PC-3 (cell line): Measurements from ENCODE around the gene TTC23. TPM values are rescaled to one million over a fixed set of nuclear protein-coding genes. Genes with fewer than 3 reads are reported as not detected.

Experiments used
- ATAC-seq: fragments of 200-7000 bp; cut with Tn5 transposase; 2 replicates; pipeline ENCODE4 v1.9.1; 2020; ENCODE audit warnings: mild to moderate bottlenecking, moderate library complexity
- BruUV-seq: library from RNA; stranded (reverse); fragments of 400-500 nt; replicated peaks from 2 replicates; lab custom pipeline; 2021; lab: Mats Ljungman, UMichigan
- CTCF ChIA-PET: fragments of 300-600 bp; sonication (Branson Sonifier 250); formaldehyde crosslinking; loops from one replicate; lab custom pipeline; 2022; ENCODE audit warnings: antibody characterized with exemption; lab: Charles Lee
- POLR2A ChIA-PET: fragments of 300-600 bp; sonication (Branson Sonifier 250); formaldehyde crosslinking; loops from one replicate; lab custom pipeline; 2022; ENCODE audit warnings: antibody characterized with exemption; ENCODE audit not compliant: unreplicated experiment; lab: Charles Lee
- DNase-seq: peaks from one replicate; pipeline ENCODE4 v3.0.0-alpha.2; 2015
- H2AFZ ChIP-seq: fragments of 300-600 bp; sonication (generic); 2 replicates; pipeline ENCODE4 v1.6.0; 2016; ENCODE audit warnings: antibody characterized with exemption, low read length
- H3F3A ChIP-seq: fragments of 300-600 bp; sonication (generic); one replicate; pipeline ENCODE4 v1.6.0; 2017; ENCODE audit warnings: antibody characterized with exemption, low read length, control low read depth, mild to moderate bottlenecking; ENCODE audit not compliant: unreplicated experiment
- H3K27ac ChIP-seq: fragments of 300-600 bp; sonication (generic); 2 replicates; pipeline ENCODE4 v1.5.1; 2016; ENCODE audit warnings: mild to moderate bottlenecking, low read length
- H3K27me3 ChIP-seq: fragments of 300-600 bp; sonication (generic); 2 replicates; pipeline ENCODE4 v1.6.1; 2016; ENCODE audit warnings: low read length, mixed read lengths
- H3K36me3 ChIP-seq: fragments of 300-600 bp; sonication (generic); 2 replicates; pipeline ENCODE4 v1.6.1; 2016; ENCODE audit warnings: low read depth, mixed run types, low read length, mixed read lengths
- H3K4me1 ChIP-seq: fragments of 300-600 bp; sonication (generic); 2 replicates; pipeline ENCODE4 v1.5.1; 2016; ENCODE audit warnings: low read length; ENCODE audit not compliant: insufficient read depth
- H3K4me2 ChIP-seq: fragments of 300-600 bp; sonication (generic); 2 replicates; pipeline ENCODE4 v1.6.0; 2016; ENCODE audit warnings: low read length
- H3K4me3 ChIP-seq: fragments of 300-600 bp; sonication (generic); 2 replicates; pipeline ENCODE4 v1.5.1; 2016; ENCODE audit warnings: mild to moderate bottlenecking, low read length, mixed read lengths
- H3K79me2 ChIP-seq: fragments of 300-600 bp; sonication (generic); 2 replicates; pipeline ENCODE4 v1.6.1; 2017; ENCODE audit warnings: low read length, mixed read lengths
- H3K9ac ChIP-seq: fragments of 300-600 bp; sonication (generic); 2 replicates; pipeline ENCODE4 v1.6.0; 2016; ENCODE audit warnings: mild to moderate bottlenecking, low read length
- H3K9me2 ChIP-seq: fragments of 300-600 bp; sonication (generic); replicated peaks from 2 replicates; pipeline ENCODE4 v1.6.1; 2016; ENCODE audit warnings: mixed run types, low read length, mixed read lengths
- H3K9me3 ChIP-seq: fragments of 300-600 bp; sonication (generic); 2 replicates; pipeline ENCODE4 v1.6.1; 2016; ENCODE audit warnings: low read length, mixed read lengths
- H4K20me1 ChIP-seq: fragments of 300-600 bp; sonication (generic); 2 replicates; pipeline ENCODE4 v1.6.1; 2016; ENCODE audit warnings: low read length, mixed read lengths
- EZH2 ChIP-seq: fragments of 300-600 bp; sonication (generic); IDR thresholded peaks from one replicate; pipeline ENCODE4 v1.6.1; 2017; ENCODE audit warnings: antibody characterized with exemption, mild to moderate bottlenecking, low read length; ENCODE audit not compliant: unreplicated experiment
- EZH2phosphoT487 ChIP-seq: fragments of 300-600 bp; sonication (generic); IDR thresholded peaks from 2 replicates; pipeline ENCODE4 v1.6.1; 2018; ENCODE audit warnings: mild to moderate bottlenecking, antibody characterized with exemption, low read length, borderline replicate concordance
- intact Hi-C: fragments of 100-400 bp; cut with micrococcal nuclease; formaldehyde crosslinking; loops from 2 replicates; pipeline ENCODE4 v1.9.0; 2023
- total RNA-seq: library from RNA; depleted of rRNA; stranded (reverse); fragments of >200 nt; gene quantifications from 2 replicates; pipeline ENCODE4 v1.2.3, GENCODE V29; 2014
- TF ChIP-seq, protein P1 (sequence below): fragments of 300-600 bp; sonication (generic); conservative IDR thresholded peaks from 2 replicates; pipeline ENCODE4 v1.5.1; 2017; ENCODE audit warnings: antibody characterized with exemption, low read depth, mild to moderate bottlenecking, low read length

Gene TTC23
- total RNA-seq, 1 experiment from 2014 or later, result 10.4 TPM

DNA sequence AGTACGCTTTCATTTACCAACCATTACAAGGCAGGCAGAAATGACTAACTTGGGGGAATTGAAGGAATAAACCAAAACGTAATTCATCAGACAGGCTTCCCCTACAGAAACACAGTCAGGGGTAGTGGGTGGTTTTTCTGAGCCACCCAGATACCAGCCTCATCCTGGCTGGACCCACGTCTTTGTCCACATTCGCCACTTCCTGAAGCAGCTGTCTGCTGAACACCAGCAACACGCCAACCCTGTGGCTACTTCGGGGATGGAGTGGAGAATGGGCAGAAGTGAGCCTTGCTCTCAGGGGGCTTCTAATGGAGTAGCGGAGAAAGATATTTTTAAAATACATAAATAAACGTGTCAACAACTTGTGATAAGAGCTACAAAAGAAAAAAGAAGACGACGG, 104.4 kb downstream of the TTC23 start:
- no peak overlapping the region for H3K4me3 ChIP-seq
- H3K36me3 ChIP-seq, result no peaks in the 10 kb centered on the region
- H3K4me1 ChIP-seq, result no peaks in the 10 kb centered on the region
- TF ChIP-seq EZH2, result no peak
- TF ChIP-seq EZH2phosphoT487, result no peak
- TF ChIP-seq, protein P1, sequence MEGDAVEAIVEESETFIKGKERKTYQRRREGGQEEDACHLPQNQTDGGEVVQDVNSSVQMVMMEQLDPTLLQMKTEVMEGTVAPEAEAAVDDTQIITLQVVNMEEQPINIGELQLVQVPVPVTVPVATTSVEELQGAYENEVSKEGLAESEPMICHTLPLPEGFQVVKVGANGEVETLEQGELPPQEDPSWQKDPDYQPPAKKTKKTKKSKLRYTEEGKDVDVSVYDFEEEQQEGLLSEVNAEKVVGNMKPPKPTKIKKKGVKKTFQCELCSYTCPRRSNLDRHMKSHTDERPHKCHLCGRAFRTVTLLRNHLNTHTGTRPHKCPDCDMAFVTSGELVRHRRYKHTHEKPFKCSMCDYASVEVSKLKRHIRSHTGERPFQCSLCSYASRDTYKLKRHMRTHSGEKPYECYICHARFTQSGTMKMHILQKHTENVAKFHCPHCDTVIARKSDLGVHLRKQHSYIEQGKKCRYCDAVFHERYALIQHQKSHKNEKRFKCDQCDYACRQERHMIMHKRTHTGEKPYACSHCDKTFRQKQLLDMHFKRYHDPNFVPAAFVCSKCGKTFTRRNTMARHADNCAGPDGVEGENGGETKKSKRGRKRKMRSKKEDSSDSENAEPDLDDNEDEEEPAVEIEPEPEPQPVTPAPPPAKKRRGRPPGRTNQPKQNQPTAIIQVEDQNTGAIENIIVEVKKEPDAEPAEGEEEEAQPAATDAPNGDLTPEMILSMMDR, result no peak
- POLR2A ChIA-PET, result no interaction called here
- H3K9me2 ChIP-seq, result no peaks in the 10 kb centered on the region
- H4K20me1 ChIP-seq, result no peaks in the 10 kb centered on the region
- H3K79me2 ChIP-seq, result no peaks in the 10 kb centered on the region
- no peaks in the 10 kb centered on the region for H3F3A ChIP-seq
- no peak overlapping the region for H3K4me2 ChIP-seq
- intact Hi-C loops, result no loop called here
- H3K27ac ChIP-seq, result no peak overlapping the region
- H2AFZ ChIP-seq, result no peak overlapping the region
- BruUV-seq, result no TSS peak
- CTCF ChIA-PET, result no interaction called here
- no peak overlapping the region for H3K9ac ChIP-seq
- H3K27me3 ChIP-seq, result no peaks in the 10 kb centered on the region
- DNase-seq, result no peak
- no peak for ATAC-seq
- H3K9me3 ChIP-seq, result no peaks in the 10 kb centered on the region

DNA sequence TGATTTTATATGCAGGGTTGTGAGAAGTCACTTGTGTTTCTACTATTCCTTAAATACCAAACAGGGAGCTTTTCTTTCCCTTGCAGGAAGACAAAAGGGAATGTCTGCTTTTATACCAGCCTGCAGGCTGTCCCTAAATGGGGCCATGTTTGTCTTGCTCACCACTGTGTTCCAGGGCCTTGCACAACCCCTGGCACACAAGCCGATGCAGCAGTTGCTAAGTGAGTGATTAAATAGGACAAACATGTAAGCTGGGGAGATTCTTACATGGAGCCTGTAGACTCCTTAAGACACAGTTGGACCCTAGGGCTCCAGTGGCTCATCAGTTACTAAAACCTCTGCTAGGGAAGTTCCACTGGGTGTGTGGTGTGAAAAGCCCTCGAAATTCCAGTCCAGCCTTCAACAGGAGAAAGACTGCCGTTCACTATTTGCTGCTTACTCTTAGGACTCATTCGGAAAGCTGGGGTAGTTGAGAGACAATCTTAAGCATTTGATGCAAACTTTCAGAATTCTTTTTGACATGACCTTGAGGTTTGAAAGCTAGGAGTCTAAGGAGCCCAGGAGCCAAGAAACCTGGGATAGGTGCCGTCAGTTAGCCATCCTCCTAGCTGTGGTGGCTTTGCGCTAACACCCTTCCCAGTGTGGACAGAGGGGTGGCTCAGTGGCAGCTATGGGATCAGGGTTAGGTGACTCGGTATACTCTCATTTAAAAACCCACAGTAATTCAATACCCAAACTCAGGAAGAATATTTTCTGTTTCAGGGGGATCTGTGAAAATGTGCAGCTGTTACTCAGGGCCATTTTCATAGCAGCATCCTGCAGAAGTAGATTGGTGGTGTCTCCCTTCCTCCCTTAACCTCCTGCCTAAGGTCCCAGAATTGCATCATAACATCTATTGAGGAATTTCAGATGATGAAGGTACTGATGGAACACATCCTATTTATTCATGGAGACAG, 105.4 kb downstream of the TTC23 start:
- Histone ChIP-seq H3F3A (no peaks in the 10 kb centered on the region), H3K4me3 (no peak overlapping the region), H3K9me2 (no peaks in the 10 kb centered on the region), H3K36me3 (no peaks in the 10 kb centered on the region), H3K27me3 (no peaks in the 10 kb centered on the region), H3K4me1 (no peaks in the 10 kb centered on the region), H3K9ac (no peak overlapping the region), H3K27ac (no peak overlapping the region), H3K9me3 (no peaks in the 10 kb centered on the region), H4K20me1 (no peaks in the 10 kb centered on the region), H3K79me2 (no peaks in the 10 kb centered on the region), H2AFZ (no peak overlapping the region), H3K4me2 (no peak overlapping the region)
- DNase-seq, result no peak
- no peak for ATAC-seq
- intact Hi-C loops, result no loop called here
- ChIA-PET POLR2A (no interaction called here), CTCF (no interaction called here)
- BruUV-seq, result no TSS peak
- TF ChIP-seq, protein P1, result no peak
- no peak for TF ChIP-seq EZH2
- no peak for TF ChIP-seq EZH2phosphoT487

DNA sequence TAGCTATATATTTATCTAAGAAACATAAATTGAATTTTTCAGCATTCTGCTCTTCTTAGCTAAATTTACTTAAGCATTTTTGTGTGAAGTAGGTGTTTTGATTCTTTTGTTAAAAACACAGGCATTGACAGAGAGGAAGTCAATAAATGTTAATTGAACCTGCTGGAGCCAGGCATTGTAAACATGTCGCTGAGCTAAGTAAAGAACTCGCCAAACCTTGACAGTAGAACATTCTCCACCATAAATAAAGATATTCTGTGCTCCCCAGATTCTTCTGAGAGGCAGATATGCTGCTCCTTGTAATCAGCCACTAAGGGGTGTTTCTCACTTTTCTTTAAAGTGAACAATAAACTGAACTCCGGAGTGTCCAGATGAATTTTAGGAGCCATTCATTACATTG, 106.1 kb downstream of the TTC23 start:
- H3K27me3 ChIP-seq, result no peaks in the 10 kb centered on the region
- BruUV-seq, result no TSS peak
- no peak for ATAC-seq

More for the DNA sequence above, 106.1 kb downstream of the TTC23 start:
- no peak for DNase-seq
- Histone ChIP-seq H4K20me1 (no peaks in the 10 kb centered on the region), H3K4me3 (no peak overlapping the region), H3K36me3 (no peaks in the 10 kb centered on the region), H3K27ac (no peak overlapping the region), H3K9me2 (no peaks in the 10 kb centered on the region), H2AFZ (no peak overlapping the region), H3K4me2 (no peak overlapping the region), H3K79me2 (no peaks in the 10 kb centered on the region), H3K9ac (no peak overlapping the region), H3K4me1 (no peaks in the 10 kb centered on the region), H3F3A (no peaks in the 10 kb centered on the region), H3K9me3 (no peaks in the 10 kb centered on the region)
- CTCF ChIA-PET, result no interaction called here
- TF ChIP-seq, protein P1, result no peak
- TF ChIP-seq EZH2phosphoT487 (no peak), EZH2 (no peak)
- intact Hi-C loops, result no loop called here
- POLR2A ChIA-PET, result no interaction called here
